Measurements from ENCODE around the gene TTC29.

DNA sequence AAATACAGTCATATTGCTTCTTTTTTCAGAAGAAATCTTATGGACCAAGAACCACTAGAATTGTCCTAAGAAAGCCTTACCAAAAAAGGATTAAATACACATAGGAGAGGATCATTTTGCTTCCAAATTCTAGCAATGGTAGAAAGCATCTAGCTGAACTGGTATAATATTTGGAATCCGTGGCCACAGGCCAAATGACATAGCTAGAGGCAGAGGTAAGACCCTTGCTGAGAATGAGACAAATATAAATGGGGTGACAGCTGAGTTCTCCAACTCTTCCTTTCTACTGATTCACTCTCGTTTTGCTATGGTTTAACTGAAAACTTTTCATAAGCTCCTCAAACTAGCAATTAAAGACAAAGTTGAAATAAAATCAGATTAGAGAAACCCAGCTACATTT is 150.0 kb downstream of the TTC29 start:
- TF ChIP-seq POLR2AphosphoS5 (IDR thresholded peaks at IDR 0.05; ENCODE audit: low read depth, low read length) (no peak), POLR2A (IDR thresholded peaks at IDR 0.05; ENCODE audit: low read depth, low read length) (no peak)
